Non-pigmented ciliary epithelial cell (primary cell): Measurements from ENCODE around the gene NOS1.

Experiments used
- DNase-seq: peaks from one replicate; pipeline ENCODE4 v3.0.0-alpha.2; 2010; ENCODE audit warnings: low read depth

NOS1 gene

GRCh38 chr12:117363056-117363662, 1.7 kb upstream of the NOS1 start:
- no peak for DNase-seq

- no peak for DNase-seq
These were observed 965 bp upstream of the NOS1 start for GRCh38 chr12:117362391-117362790.

DNA sequence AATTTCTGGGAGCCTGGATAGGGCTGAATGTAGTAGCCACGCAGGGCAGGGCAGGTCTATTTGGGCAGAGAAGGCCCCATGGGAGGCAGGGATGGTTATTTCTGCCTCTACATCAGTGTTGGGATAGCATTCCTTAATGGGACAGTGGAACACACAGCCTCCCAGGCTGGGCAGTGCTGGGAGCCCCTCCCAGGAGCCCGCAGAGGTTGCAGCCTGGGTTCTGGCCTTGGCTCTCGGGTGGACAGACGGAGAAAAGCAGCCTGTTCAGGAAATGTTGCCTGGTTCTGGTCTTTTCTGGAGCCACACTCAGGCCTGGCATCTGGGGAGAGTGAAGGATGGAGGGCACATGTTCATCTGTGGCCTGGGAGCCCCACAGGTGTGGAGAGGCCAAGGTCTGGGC, 479 bp upstream of the NOS1 start:
- DNase-seq: no peak

DNA sequence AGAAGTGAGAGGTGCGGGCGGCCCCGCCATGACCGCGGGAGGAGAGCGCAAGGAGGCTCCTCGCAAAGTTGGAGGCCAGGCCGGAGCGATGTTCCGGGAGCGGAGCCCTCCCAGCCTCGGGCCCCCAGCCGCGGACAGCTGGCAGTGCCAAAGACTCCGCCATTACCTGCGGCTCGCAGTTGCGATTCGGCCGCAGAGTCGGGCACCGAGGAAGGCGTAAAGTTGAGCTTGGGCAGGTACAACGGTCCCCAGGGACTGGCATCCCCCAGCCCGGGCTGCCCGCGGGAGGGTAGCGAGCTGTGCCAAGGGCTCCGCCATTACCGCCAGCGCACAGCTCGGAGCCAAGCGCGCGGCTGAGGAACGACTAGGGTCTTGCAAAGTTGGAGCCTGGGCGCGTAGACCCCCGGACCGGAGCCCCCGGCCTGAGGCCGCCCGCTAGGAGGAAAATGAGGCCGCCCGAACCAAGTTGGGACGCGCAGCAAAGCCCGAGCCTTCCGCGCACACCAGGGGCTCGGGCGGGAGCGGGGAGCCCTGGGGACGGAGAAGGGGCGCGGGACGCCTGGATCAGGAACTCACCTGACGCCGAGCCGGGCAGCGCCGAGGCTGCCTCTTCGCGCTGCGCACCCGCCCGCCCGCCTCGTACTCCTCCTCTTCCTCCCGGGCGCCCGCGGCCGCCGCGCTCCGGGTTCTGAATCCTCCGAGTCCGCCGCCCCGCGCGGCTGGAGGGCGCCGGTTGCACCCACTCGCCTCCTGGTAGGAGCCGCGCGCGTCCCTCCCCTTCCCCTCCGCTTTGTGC, 677 bp downstream of the NOS1 start:
- no peak for DNase-seq

DNA sequence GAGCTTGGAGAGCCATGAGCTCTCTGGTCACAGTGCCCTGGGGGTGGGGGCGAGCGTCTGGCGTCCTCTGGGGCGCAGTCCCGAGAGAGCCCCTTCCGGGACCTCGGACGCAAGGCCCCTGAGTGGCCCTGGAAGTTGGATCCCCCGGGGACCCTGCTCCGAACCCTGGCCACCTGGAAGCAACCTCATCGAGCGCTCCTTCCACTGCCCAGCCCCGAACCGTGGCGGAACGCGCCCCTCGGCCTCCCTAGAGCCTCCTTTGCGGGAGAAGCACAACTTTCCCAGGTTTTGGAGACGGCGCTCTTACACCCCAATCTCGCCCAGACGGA, 1.2 kb downstream of the NOS1 start:
- DNase-seq: no peak

DNA sequence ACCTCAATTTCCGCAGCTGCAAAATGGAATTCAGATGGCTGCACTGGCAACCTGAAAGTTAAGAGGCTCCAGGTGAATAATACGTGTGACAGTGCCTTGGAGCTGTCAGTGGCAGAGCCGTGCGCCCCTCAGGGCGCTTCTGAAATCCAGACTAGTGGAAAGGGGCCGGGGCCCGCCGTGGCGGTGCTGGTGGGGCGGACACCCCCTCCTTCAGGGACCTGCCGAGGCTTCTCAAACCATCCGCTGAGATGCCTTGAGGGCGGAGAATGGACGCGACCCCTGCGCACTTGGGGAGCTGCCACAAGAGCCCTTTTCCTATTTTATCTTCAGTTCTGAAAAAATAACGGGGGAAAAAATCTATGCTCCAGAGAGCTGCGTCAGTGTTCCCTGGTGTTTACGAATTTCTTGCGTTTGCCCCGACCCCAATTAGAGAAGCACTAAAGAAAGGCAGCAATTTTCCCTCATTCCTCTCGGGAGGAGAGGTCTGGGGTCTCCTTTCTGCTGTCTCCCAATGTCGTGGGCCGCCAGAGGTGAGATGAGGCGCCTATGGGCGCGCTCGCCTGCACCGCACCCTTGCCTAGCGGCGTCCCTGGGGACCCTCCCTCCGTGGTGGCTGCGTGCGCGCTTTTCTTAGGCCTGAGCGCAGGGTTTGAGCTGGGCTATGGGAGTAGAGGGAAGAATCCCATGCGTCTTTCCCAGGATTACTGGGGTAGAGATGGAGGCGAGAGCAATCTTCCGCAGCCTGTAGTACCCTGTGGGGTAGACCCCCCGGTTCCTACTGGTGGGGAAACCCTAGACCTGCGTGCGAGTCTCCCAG, 2.2 kb downstream of the NOS1 start:
- DNase-seq: no peak

DNA sequence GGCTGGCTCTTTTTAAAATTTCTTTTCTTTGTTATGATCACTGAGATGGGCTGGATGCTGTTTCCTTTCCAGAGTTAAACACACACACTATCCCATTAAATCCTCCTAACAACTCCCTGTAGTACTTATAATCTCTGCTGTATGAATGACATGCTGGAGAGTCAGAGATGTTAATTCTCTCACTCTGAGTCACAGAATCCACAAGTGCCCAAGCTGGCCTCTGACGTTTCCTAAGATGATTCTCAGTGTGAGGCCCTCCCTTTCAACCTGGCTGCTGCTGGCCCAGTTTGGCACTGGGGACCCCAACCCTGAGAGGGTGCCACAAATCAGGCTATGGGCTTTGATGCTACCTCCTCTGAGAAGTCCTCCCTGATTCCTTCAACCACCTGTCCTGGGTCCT, 5.4 kb downstream of the NOS1 start:
- DNase-seq: no peak

- DNase-seq: no peak
These were observed 8.5 kb downstream of the NOS1 start for GRCh38 chr12:117352883-117353282.

GRCh38 chr12:117352206-117352605, 9.2 kb downstream of the NOS1 start:
- DNase-seq: no peak

DNA sequence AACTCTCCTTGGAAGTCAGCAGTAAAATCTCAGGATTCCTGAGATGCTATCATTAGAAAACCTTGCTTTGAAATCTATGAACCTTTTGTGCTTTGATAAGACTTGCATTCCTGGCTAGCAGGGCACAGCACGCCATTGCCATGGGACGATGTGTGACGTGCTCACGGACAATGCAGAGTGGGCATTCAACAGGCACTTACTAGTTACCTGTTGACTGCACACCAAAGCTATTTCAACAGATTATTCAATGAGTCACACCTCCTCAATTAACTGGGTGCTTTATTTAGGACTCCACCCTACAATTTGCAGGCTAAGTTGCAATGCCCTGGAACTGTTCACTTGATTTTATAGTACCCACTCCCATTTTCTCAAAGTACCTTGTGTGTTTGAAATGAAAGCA, 11.3 kb downstream of the NOS1 start:
- DNase-seq: no peak

GRCh38 chr12:117347588-117347987, 13.8 kb downstream of the NOS1 start:
- no peak for DNase-seq

DNA sequence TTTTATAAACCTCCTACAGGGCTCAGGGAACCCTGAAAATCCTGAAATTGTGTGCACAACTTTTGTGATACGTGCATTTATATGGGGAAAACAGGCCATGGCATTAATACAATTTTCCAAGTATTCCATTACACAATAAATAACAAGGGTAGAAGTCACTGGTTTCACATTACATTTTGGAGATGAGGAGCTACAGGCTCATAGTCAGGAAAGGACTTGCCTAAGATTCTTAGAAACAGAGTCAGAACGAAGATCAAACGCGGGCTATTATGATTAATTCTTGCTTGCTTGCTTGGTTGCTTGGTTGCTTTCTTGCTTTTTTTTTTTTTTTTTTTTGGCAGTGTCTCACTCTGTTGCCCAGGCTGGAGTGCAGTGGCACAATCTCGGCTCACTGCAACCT, 16.7 kb downstream of the NOS1 start:
- DNase-seq: no peak

DNA sequence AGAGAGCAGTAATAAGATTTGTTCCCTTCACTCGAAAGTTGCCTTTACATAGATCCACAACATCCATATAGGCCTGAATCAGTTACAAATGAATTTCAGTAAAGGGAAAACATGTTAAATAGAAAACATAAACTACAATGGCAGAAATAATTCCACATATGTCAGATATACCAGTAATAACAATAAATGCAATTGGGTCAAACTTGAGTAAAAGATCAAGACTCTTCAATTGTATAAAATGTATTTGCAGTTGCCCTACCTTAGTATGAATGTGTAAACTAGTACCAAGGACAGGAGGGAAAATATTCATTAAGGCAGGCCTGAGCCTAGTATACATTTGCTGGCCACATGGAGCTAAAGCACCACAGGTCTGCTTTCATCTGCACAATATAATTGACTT, 17.6 kb downstream of the NOS1 start:
- no peak for DNase-seq

- no peak for DNase-seq
These were observed 18.1 kb downstream of the NOS1 start for GRCh38 chr12:117343296-117343695.

DNA sequence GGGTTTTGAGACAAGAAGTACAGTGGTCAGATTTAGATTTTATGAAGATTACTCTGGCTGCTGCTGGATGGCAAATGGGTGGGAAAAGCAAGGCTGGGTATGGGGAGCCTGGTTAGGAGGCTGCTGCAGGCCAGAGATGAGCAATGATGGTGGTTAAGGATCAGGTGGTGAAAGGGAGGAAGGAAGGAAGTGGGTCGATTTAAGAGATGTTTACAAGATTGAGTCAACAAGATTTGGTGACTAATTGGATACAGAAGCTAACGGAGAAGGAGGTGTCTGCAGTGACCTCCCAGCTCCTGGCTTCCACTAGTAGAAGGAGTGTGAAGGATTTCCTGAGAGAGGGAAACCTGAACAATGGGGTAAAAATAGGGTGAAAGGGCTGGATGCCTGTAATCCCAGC, 18.7 kb downstream of the NOS1 start:
- no peak for DNase-seq

DNA sequence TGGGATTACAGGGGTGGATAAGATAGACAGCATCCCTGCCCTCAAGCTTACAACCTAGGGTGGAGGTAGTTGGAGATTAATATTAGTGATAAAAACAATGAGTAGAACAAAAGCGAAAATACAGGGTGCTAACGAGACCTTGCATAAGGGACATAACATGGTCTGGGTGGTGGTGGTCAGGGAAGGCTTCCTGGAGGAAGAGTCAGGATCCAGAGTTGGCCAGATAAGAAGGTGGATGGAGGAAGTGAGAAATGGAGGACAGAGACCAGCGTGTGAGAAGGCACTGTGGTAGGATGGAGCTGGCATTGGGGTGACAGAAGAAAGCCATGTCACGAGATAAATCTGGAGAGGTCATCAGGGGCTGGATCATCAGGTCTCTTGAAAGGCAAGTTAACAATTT, 19.2 kb downstream of the NOS1 start:
- no peak for DNase-seq

GRCh38 chr12:117339104-117339503, 22.3 kb downstream of the NOS1 start:
- no peak for DNase-seq

- no peak for DNase-seq
These were observed 26.4 kb downstream of the NOS1 start for GRCh38 chr12:117334855-117335587.

GRCh38 chr12:117334051-117334450, 27.4 kb downstream of the NOS1 start:
- DNase-seq: no peak

DNA sequence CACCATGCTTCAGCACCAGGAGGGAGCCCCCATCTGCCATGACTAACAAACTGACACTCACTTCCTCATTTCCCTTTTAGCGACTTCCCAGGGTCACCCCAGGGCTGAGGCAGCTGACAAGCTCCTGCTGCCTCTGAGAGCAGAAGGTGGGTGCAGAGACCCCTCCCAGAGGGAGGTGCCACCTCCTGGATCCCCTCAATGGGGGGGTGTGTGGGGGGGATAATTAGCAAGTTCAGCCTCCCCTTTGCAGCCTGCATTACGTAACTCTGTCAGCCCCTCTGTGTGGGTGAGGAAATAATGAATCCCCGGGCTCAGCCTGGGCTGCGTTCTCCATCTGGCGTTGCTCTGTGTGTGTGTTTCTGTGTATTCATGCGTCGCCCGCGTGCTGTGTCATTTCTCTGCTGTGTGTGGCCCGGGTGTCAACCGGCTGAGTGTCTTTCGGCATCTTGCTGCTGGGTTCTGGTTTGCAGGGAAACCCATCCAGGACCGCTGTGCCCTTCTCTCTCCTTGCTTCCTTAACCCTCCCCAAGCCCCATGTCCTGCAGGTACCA, 28.0 kb downstream of the NOS1 start:
- no peak for DNase-seq

GRCh38 chr12:117331691-117332090, 29.7 kb downstream of the NOS1 start:
- DNase-seq: no peak

- DNase-seq: no peak
These were observed 30.8 kb downstream of the NOS1 start for GRCh38 chr12:117330441-117331113.
